HUES64 (cell line): ENCODE results near the gene ZMYND15.
A peak's percentile ranks its signal among the peaks of the same experiment; 100 is the strongest.

Experiments used
- H3K27ac ChIP-seq: 2 replicates; pipeline ENCODE4 v1.7.0; 2013; ENCODE audit warnings: low read depth, low read length, inconsistent platforms
- H3K27me3 ChIP-seq: 2 replicates; pipeline ENCODE4 v1.6.1; 2013; ENCODE audit warnings: mild to moderate bottlenecking, low read length; ENCODE audit not compliant: insufficient read depth
- H3K36me3 ChIP-seq: 2 replicates; pipeline ENCODE4 v1.6.1; 2013; ENCODE audit warnings: mild to moderate bottlenecking, low read length; ENCODE audit not compliant: insufficient read depth
- H3K4me1 ChIP-seq: 2 replicates; pipeline ENCODE4 v1.6.1; 2013; ENCODE audit warnings: mild to moderate bottlenecking, low read length, moderate library complexity; ENCODE audit not compliant: insufficient read depth
- H3K4me3 ChIP-seq: 2 replicates; pipeline ENCODE4 v1.5.1; 2013; ENCODE audit warnings: mild to moderate bottlenecking, low read length, moderate library complexity
- H3K9ac ChIP-seq: 2 replicates; pipeline ENCODE4 v1.6.1; 2013; ENCODE audit warnings: mild to moderate bottlenecking, low read depth, low read length
- H3K9me3 ChIP-seq: 2 replicates; pipeline ENCODE4 v1.6.1; 2013; ENCODE audit warnings: low read depth, low read length; ENCODE audit not compliant: insufficient read depth
- WGBS: fragments of 150-250, 120-280 bp; methylation state at CpG from one replicate; pipeline ENCODE4 v1.1.7; 2013; ENCODE audit warnings: missing lambda C conversion rate; 5-methylcytosine and 5-hydroxymethylcytosine counted together

ZMYND15 gene

GRCh38 chr17:4734857-4735475 lies 4.7 kb upstream of the ZMYND15 start:
- 88% methylated on average over 8 of the region's 8 CpGs for WGBS
- H3K9me3 ChIP-seq, result no peaks in the 10 kb centered on the region
- no peak overlapping the region for H3K9ac ChIP-seq
- H3K4me1 ChIP-seq, result no peaks in the 10 kb centered on the region
- peaks cover 48% of the 10 kb centered on the region for H3K27me3 ChIP-seq
- H3K4me3 ChIP-seq, result no peak overlapping the region
- peaks cover 7% of the 10 kb centered on the region for H3K36me3 ChIP-seq
- no peak overlapping the region for H3K27ac ChIP-seq

- peaks cover 7% of the 10 kb centered on the region for H3K36me3 ChIP-seq
- no peaks in the 10 kb centered on the region for H3K4me1 ChIP-seq
- no peak overlapping the region for H3K4me3 ChIP-seq
- H3K9ac ChIP-seq, result no peak overlapping the region
- H3K27ac ChIP-seq, result no peak overlapping the region
- WGBS, result 79% methylated on average over 9 of the region's 9 CpGs
- H3K27me3 ChIP-seq, result peaks cover 59% of the 10 kb centered on the region
- no peaks in the 10 kb centered on the region for H3K9me3 ChIP-seq
Measured at GRCh38 chr17:4735876-4736651, 3.6 kb upstream of the ZMYND15 start.

GRCh38 chr17:4738136-4739121 lies 1.2 kb upstream of the ZMYND15 start:
- H3K9ac ChIP-seq, result peak overlapping the region; percentile 49; the same call in 1 of the 2 replicates

DNA sequence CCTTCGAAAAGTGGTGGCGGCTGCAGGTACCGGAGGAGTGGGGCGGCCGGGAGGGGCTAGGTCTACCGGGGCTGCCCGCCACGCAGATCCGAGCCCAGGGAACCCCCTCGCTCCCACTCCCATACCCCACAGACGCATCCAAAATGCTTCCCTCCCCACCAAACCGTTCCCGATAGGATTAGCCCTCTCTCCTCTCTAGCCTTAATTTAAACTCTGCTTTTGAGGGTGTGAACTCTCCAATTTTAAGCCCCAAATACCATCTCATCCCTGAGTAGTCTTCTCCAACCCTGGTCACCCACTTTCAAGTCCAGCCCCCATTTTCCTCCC lies 355 bp downstream of the ZMYND15 start:
- Histone ChIP-seq H3K36me3 (no peaks in the 10 kb centered on the region), H3K9me3 (no peaks in the 10 kb centered on the region), H3K9ac (no peak overlapping the region; the same call in 1 of the 2 replicates), H3K4me1 (0 out of 2 replicates have a peak, but pooled peaks cover 3% of the 10 kb centered on the region), H3K27ac (no peak overlapping the region), H3K4me3 (peak overlapping the region; percentile 56), H3K27me3 (peaks cover 92% of the 10 kb centered on the region)
- 10% methylated on average over 13 of the region's 13 CpGs for whole genome bisulfite sequencing

More at GRCh38 chr17:4738136-4739121, 1.2 kb upstream of the ZMYND15 start:
- no peaks in the 10 kb centered on the region for H3K9me3 ChIP-seq
- WGBS, result 12% methylated on average over 41 of the region's 41 CpGs
- peaks cover 83% of the 10 kb centered on the region for H3K27me3 ChIP-seq
- peaks cover 1% of the 10 kb centered on the region; the same call in 1 of the 2 replicates for H3K36me3 ChIP-seq
- no peak overlapping the region for H3K27ac ChIP-seq
- H3K4me3 ChIP-seq, result peak overlapping the region; percentile 56
- H3K4me1 ChIP-seq, result no peaks in the 10 kb centered on the region

DNA sequence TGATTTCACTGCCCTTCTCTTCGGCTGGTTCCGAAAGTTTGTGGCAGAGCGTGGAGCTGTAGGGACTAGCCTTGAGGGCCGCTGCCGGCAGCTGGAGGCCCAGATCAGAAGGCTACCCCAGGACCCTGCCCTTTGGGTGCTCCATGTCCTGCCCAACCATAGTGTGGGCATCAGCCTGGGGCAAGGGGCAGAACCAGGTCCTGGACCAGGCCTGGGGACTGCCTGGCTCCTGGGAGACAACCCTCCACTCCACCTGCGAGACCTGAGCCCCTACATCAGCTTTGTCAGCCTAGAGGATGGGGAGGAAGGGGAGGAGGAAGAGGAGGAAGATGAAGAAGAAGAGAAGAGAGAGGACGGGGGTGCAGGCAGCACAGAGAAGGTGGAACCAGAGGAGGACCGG lies 951 bp downstream of the ZMYND15 start:
- Histone ChIP-seq H3K27ac (no peak overlapping the region), H3K4me3 (no peak overlapping the region), H3K9ac (no peak overlapping the region), H3K36me3 (no peaks in the 10 kb centered on the region), H3K9me3 (no peaks in the 10 kb centered on the region), H3K4me1 (0 out of 2 replicates have a peak, but pooled peaks cover 3% of the 10 kb centered on the region), H3K27me3 (peaks cover 96% of the 10 kb centered on the region)
- 86% methylated on average over 7 of the region's 8 CpGs for WGBS

- H3K36me3 ChIP-seq, result no peaks in the 10 kb centered on the region
- no peak overlapping the region for H3K27ac ChIP-seq
- H3K4me3 ChIP-seq, result no peak overlapping the region
- WGBS, result 91% methylated on average over 8 of the region's 8 CpGs
- H3K27me3 ChIP-seq, result peaks cover 97% of the 10 kb centered on the region
- no peaks in the 10 kb centered on the region for H3K9me3 ChIP-seq
- H3K9ac ChIP-seq, result no peak overlapping the region
- 0 out of 2 replicates have a peak, but pooled peaks cover 6% of the 10 kb centered on the region for H3K4me1 ChIP-seq
Measured at GRCh38 chr17:4741544-4741943, 1.9 kb downstream of the ZMYND15 start.

GRCh38 chr17:4742133-4742532 lies 2.5 kb downstream of the ZMYND15 start:
- no peak overlapping the region for H3K27ac ChIP-seq

GRCh38 chr17:4742629-4743028 lies 3.0 kb downstream of the ZMYND15 start:
- Histone ChIP-seq H3K9ac (no peak overlapping the region), H3K9me3 (no peaks in the 10 kb centered on the region), H3K27me3 (peaks cover 87% of the 10 kb centered on the region), H3K36me3 (no peaks in the 10 kb centered on the region), H3K27ac (no peak overlapping the region), H3K4me3 (no peak overlapping the region), H3K4me1 (0 out of 2 replicates have a peak, but pooled peaks cover 6% of the 10 kb centered on the region)
- 94% methylated on average over 10 of the region's 10 CpGs for WGBS

More at GRCh38 chr17:4742133-4742532, 2.5 kb downstream of the ZMYND15 start:
- Histone ChIP-seq H3K9me3 (no peaks in the 10 kb centered on the region), H3K4me3 (no peak overlapping the region), H3K9ac (no peak overlapping the region), H3K27me3 (peaks cover 92% of the 10 kb centered on the region), H3K4me1 (0 out of 2 replicates have a peak, but pooled peaks cover 6% of the 10 kb centered on the region), H3K36me3 (no peaks in the 10 kb centered on the region)
- 87% methylated on average over 9 of the region's 9 CpGs for WGBS

GRCh38 chr17:4743216-4743615 lies 3.6 kb downstream of the ZMYND15 start:
- Histone ChIP-seq H3K9me3 (no peaks in the 10 kb centered on the region), H3K4me3 (no peak overlapping the region), H3K36me3 (no peaks in the 10 kb centered on the region), H3K27me3 (peaks cover 81% of the 10 kb centered on the region), H3K27ac (no peak overlapping the region), H3K9ac (no peak overlapping the region), H3K4me1 (0 out of 2 replicates have a peak, but pooled peaks cover 6% of the 10 kb centered on the region)
- WGBS, result 92% methylated on average over 8 of the region's 8 CpGs

- Histone ChIP-seq H3K4me1 (0 out of 2 replicates have a peak, but pooled peaks cover 6% of the 10 kb centered on the region), H3K27me3 (peaks cover 74% of the 10 kb centered on the region), H3K9ac (no peak overlapping the region), H3K9me3 (no peaks in the 10 kb centered on the region), H3K36me3 (no peaks in the 10 kb centered on the region), H3K4me3 (no peak overlapping the region), H3K27ac (no peak overlapping the region)
- 87% methylated on average over 9 of the region's 9 CpGs for WGBS
Measured at GRCh38 chr17:4743898-4744297, 4.3 kb downstream of the ZMYND15 start.
